Fibroblast of villous mesenchyme (primary cell): ENCODE measurements around the gene CHPF. TPM values are rescaled to one million over a fixed set of nuclear protein-coding genes. Genes with fewer than 3 reads are reported as not detected.

Source experiments
- DNase-seq: peaks from one replicate; pipeline ENCODE4 v3.0.0-alpha.2; 2010; ENCODE audit warnings: low read depth
- H3K4me3 ChIP-seq: 2 replicates; pipeline ENCODE4 v1.5.1; 2011; ENCODE audit warnings: low read depth, mild to moderate bottlenecking, low read length
- total RNA-seq: library from RNA; depleted of rRNA; stranded (reverse); fragments of >200 nt; gene quantifications from 2 replicates; pipeline ENCODE4 v1.2.3, GENCODE V29; 2012
- TF ChIP-seq, protein P1 (sequence below): IDR thresholded peaks from 2 replicates; pipeline ENCODE4 v1.5.1; 2012; ENCODE audit warnings: low read depth, mild to moderate bottlenecking, low read length; ENCODE audit not compliant: insufficient read depth

Gene CHPF
- total RNA-seq, 1 donor: 201 TPM

DNA sequence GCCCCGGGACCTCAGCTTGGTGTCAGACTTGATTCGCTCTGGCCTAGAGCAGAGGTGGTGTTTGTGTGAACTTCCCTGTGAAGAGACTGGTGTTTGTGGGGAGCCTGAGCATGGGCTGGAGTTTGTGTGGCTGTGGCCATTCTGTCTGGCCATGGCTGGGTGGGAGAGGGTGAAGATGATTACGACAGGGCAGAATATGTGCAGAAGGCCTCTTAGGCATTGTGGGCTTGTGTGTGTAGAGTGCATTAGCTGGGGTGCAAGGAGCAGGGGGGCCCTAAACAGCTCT lies 17.2 kb upstream of the CHPF start:
- TF ChIP-seq, protein P1, sequence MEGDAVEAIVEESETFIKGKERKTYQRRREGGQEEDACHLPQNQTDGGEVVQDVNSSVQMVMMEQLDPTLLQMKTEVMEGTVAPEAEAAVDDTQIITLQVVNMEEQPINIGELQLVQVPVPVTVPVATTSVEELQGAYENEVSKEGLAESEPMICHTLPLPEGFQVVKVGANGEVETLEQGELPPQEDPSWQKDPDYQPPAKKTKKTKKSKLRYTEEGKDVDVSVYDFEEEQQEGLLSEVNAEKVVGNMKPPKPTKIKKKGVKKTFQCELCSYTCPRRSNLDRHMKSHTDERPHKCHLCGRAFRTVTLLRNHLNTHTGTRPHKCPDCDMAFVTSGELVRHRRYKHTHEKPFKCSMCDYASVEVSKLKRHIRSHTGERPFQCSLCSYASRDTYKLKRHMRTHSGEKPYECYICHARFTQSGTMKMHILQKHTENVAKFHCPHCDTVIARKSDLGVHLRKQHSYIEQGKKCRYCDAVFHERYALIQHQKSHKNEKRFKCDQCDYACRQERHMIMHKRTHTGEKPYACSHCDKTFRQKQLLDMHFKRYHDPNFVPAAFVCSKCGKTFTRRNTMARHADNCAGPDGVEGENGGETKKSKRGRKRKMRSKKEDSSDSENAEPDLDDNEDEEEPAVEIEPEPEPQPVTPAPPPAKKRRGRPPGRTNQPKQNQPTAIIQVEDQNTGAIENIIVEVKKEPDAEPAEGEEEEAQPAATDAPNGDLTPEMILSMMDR: no peak
- no peak for DNase-seq

DNA sequence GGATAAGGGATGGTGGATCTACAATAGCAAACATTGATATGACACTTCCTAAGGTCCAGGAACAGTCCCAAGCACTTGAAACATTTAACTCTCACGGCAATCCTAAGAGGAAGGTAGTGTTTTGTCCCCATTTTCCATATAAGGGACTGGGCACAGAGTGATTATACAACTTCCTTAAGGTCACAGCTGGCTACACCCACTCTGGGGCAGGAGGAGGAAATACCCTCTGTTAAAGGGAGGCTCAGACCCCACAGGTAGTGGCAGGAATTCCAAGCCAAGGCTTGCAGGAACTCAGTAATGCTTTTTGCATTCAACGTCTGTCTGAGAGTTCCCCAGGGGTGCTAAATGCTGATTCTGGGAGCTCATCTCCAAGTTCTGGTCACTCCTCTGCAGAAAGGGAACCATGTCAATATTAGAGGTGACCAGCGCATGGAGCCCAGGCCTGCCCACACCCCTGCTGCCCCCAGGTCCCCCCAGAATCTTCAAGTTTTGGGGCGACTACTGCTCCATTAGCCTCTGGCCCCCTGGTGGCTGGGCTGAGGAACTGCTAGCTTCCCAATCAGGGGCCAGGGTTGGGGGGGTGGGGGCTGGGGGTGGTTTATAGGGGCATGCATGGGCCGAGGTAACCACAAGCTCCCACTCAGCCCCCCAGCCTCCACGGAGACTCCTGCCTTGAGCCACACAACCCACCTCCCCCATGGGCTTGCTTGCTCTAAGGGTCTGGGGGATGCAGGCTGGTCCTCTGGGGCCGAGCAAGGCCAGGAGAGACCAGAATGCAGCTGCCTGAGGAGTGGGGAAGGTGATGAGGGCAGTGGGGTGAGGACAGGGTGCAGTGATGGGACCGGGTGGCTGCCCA lies 16.7 kb upstream of the CHPF start:
- no peak overlapping the region for H3K4me3 ChIP-seq
- TF ChIP-seq, protein P1: peak; percentile 65
- DNase-seq: no peak

More for the DNA sequence above, 17.2 kb upstream of the CHPF start:
- H3K4me3 ChIP-seq: no peak overlapping the region

DNA sequence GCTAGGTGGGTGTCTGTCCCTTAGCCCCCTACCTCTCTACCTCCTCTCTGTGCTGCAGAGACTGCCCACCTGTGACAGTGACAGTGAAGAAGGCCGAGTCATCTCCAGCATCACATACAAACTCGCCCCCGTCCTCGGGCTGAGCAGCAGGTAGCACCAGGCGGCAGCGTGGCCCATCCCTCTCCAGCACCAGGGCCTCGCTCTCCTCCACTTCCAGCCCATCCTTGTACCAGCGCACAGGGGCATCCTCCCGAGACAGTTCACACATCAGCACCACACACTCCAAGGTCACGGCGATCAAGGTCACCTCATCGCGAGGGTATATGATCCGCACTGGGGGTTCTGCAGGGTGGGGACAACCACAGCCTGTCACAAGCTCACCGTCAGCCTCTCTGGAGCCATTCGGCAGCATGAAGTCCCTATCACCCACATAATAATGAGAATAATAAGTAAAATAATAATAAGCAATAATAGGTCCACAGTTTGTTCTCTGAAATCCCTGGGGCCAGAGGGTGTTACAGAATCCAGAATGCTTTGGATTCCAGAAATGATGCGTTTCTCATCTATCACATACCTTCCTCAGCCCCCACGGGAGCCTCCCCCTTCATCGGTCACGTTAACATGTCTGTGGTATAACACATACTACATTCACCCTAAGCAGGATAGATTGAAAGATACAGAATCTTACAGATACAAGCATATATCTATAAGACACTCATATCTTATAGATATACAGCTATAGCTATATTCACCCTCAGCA lies 15.7 kb upstream of the CHPF start:
- H3K4me3 ChIP-seq: no peak overlapping the region
- TF ChIP-seq, protein P1: no peak
- no peak for DNase-seq

DNA sequence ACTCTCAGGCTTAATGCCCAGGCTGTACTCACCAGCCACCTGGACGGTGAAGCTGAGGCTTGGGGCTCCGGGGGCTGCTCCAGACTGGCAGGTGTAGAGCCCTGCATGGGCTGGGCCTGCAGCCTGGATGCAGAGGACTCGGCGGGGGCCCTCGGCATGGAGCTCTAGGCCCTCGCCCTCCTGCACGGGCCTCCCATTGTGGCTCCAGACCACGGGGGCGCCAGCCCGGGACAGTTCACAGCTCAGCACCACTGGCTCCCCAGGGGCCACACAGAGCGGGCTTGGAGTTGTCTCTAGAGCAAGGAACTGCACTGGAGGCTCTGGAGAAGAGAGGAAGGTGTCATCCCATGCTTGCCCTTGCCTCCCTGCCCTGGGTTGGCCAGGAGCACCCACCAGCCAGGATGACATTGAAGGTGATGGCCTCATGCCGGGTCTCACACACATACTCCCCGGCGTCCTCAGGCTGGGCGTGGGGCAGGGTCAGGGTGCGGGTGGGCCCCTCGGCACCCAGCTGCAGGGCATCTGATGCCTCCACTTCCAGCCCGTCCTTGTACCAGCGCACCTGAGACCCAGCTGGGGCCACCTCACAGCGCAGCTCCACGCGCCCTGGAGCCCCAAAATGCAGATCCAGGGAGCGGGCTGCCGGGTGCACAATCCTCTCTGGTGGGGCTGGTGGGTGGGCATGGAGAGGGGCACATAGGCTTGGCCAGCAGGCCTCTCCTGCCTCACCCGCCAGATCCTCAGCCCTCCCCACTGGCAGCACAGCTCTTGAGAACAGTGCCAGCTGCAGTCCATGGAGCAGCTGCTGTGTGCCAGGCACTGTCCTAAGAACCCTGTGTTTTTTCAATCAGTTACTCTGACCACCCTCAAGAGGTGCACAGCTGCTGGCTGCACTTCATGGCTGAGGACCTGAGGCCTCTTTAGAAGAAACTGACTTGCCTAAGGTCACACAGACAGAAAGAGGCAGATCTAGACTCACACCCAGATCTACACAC lies 14.5 kb upstream of the CHPF start:
- TF ChIP-seq, protein P1: no peak
- no peak for DNase-seq
- H3K4me3 ChIP-seq: no peak overlapping the region

DNA sequence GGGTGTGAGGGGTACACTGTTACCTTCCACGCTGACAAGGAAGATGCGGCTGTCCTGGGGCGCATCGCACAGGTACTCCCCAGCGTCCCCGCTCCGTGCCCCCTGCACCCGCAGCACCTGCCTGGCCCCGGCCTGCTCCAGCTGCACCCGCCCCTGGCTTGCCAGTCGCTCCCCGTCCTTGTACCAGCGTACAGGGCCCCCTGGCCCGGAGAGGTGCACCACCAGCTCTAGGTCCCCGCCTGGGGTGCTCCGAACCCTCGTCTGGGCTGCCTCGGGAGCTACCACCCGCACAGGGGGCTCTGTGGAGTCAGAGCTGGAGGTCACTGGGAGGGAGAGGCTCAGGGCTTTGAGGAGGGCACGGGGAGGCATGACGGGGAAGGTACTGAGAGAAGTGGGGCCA lies 13.7 kb upstream of the CHPF start:
- no peak overlapping the region for H3K4me3 ChIP-seq
- TF ChIP-seq, protein P1: no peak
- no peak for DNase-seq

DNA sequence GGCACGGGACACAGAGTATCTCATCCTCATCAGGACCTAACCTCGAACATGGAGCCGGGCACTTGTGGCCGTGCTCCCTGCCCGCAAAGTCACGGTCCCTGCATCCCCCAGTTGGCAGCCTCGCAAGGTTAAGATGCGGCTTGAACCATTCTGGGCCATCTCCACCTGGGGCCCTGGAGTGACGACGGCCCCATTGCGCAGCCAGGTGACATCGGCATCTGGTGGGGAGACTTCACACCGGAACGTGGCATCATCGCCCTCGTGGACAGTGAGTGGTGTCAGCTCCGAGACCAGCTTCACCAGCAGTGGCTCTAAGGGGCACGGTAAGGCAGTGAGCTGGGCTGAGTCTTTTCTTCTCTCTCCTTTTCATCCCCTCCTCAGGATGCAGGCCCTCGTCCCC lies 12.8 kb upstream of the CHPF start:
- no peak overlapping the region for H3K4me3 ChIP-seq
- TF ChIP-seq, protein P1: no peak
- DNase-seq: no peak
